GM21576 (cell line): ENCODE measurements around the gene DOCK1.

ENCODE experiments used
- ATAC-seq: cut with Tn5 transposase; IDR thresholded peaks from one replicate; pipeline ENCODE4 v1.9.1; 2021; ENCODE audit warnings: mild to moderate bottlenecking, moderate library complexity; ENCODE audit not compliant: unreplicated experiment

The DOCK1 gene

DNA sequence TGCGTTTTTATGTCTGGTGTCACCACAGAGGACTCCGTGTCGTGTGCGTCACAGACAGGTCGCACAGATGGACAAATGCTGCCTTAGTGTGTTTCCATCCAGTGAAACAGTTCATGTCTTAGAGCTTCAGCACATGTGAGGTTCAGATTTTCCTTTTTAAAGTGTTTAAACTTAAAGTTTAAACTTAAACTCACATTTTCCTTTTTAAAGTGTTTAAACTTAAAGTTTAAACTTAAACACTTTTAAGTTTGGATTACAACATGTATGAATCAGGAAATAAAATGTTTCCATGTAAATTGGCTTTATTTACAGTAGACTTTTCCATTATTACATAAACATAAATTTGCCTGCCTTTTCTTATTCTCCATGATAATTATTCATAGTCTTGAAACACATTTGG, 223.9 kb downstream of the DOCK1 start:
- no peak for ATAC-seq

DNA sequence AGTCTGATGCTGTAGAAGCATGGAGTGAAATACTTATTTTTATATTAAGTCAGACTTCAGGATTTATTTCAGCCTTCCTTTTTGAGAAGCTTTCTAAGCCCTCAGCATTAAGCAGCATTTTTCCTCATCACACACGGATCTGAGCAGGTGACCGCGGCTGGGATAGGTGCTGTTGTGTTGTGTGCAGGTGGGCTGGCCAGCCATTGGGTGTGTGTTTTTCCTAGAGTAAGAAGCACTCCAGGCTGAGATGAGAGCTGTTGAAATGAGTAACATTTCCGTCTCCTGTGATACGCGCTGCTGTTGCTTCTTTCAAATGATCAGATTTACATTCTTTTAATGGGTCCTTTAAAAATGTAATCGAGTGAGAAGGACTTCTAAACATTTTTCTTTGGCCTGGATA, 227.2 kb downstream of the DOCK1 start:
- no peak for ATAC-seq

DNA sequence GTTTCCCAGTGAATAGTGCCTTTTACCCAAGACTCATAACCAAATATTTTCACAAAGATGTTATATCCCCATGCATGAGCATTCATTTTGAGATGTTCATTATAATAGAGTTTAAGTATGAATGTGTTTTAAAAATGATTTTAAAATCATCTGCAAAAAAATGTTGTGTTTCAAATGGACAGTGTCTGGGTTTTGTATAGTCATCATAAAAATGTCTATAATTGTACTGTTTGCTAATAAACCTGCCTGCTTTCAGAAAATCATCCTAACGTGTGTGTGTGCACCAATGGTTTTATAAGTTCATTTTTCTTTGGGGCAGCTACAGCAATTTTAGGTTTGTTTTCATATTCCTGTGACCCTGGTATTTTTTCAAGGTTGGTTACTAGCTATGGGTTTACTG, 228.0 kb downstream of the DOCK1 start:
- no peak for ATAC-seq

DNA sequence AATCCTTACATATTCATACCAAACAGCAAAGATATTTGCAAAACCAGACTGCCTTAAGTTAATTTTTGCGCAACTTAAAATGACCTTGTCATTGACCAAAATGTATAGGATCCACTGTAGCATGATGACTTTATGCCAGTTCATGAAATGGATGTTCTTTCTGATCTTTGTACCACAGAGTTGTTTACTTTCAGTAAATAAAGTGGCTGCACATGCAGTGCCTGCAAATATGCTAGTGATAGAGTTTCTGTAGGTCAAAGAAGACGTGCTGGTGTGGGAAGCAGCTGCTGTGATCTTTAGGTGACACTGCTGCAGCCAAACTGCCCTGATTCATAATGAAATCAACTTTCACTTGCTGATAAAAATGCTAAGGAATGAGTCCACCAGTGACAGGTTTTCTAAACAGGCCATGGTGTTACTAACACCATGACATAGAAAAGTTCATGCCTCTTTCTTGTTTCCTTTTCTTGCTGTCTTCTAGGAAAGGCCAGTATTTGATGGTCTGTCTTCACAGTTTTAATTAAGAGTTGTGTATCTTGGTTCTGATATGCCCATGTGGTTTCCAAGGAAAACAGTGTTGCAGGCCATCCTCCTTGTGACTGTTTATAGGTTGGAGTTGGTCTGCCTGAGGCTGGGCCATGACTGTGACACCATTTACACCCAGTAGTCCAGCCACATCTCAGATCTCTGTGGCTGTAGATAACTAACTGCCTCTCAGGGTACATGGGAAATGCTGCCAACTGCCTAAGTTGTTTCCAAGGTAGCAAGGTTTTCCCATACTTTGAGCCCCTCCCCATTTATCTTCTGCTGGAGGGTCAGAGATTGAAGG, 228.7 kb downstream of the DOCK1 start:
- no peak for ATAC-seq

DNA sequence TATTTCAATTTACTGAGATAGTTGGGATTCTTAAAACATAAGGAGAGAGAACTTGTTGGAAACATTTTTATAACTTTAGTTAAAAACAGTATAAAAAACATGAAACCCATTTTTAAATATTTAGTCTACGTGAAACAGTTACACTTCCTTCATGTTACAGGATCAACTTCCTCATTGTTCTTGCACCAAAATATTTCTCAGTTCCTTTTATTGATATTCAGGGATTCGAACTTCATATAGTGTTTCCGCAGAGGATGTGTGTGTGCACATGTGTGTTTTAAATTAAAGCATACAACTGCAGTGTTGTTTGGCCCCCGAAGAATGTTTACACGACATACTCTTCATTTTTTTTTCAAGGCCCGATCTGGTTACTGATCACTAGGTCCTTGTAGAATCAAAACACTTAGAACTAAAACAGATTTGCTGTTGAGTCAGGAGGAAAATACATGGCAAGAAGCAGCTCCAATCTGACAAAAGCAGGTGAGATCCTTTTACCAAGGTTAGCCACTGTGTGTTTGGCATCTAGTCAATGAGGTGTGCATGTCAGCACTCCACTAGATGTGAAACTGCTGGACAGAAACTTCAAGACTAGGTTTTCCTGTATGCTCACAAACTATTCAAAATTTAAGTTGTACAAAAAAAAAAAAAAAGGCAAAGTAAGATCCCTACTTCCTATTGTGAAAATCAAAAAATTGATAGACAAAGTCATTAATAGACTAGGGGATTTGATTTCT, 230.8 kb downstream of the DOCK1 start:
- ATAC-seq: no peak

DNA sequence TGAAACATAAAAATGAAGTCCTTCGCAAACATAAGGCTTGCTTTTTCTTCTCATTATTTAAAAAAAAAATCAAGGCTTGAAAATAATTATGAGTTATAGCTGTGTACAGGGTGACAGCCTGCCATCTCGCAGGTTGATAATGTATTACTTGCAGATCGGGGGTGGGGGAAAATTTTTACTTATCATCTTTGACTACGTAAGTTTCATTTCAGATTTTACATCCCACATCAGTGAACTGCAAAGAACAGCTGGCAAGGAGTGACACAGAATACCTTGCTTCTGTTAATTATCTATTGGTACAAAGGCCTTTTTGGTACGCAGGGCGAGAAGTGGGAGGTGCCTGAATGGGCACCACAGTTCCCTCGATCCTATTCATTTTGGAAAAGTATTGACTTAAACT, 232.2 kb downstream of the DOCK1 start:
- ATAC-seq: no peak

DNA sequence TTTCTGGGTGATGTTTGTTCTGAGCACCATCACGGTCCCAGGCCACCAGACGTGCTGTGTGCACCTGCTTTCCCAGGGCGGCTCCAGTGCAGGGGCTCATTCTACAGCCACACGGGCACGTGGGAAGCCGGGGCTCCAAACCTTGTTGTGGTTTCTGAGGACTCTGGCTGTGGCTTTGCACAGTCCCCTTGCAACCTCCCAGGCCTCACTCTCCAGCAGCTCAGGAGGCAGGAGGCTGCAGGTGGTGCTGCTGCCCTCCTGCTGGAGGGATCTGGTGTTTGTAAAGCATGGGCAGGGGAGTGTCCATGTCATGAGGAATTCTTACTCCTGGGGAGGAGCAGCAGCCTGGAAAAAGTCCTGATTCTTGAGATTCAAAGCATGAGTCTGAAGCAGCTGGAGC, 236.9 kb downstream of the DOCK1 start:
- ATAC-seq: no peak

DNA sequence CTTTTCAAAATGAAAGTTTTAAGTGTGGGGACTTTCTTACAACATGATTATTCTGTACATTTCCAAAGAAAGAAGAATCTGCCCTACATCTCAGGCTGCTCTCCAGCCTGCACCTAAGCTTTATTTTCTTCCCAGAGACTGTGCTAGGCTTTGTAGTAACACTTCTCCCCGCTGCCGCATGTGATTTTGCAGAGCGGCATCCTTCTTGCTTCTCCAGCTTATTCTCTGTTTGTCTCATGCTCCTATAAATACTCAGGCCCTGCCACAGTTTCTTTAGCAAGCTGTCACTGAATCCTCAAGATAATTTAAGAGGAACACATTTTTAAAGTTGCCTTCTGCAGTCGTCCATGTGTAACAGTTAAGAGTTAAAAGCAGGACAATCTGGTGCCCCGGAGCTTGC, 237.6 kb downstream of the DOCK1 start:
- no peak for ATAC-seq

DNA sequence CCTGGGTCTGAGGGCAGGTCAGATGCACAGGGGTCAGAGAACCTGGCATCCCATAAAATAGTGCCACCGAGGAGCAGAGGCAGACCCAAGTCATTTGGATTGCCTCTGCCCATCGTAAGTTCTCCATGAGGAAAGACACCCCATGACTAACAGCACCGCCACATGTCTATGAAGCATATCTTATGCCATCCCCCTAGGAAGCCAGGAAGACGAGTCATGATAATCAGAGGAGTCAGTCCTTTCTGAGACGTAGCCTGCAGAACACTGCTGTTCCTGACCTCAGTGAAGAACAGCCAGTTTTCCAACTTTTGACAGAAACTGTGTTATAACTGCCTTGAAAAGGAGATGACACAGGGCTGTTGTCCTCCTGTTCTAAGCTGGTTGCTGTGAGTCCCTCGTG, 239.9 kb downstream of the DOCK1 start:
- no peak for ATAC-seq

DNA sequence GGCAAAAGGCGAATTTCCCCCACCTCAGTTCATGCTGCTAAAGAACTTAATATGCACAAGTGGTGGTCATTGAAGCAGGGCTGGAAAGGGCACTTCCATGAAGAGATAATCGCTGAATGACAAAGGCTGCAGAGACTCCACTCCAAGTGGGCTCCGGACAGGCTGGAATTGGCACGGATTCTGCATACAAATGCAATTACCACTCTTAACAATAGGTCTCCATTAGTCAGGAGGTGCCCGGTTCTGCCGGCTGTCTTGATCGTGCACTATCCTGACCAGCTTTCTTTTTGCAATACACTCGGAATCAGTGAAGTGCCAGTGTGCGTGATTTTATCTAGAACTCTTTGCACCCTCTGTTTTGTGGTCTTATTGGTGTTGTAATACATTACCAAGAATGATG, 241.4 kb downstream of the DOCK1 start:
- no peak for ATAC-seq

DNA sequence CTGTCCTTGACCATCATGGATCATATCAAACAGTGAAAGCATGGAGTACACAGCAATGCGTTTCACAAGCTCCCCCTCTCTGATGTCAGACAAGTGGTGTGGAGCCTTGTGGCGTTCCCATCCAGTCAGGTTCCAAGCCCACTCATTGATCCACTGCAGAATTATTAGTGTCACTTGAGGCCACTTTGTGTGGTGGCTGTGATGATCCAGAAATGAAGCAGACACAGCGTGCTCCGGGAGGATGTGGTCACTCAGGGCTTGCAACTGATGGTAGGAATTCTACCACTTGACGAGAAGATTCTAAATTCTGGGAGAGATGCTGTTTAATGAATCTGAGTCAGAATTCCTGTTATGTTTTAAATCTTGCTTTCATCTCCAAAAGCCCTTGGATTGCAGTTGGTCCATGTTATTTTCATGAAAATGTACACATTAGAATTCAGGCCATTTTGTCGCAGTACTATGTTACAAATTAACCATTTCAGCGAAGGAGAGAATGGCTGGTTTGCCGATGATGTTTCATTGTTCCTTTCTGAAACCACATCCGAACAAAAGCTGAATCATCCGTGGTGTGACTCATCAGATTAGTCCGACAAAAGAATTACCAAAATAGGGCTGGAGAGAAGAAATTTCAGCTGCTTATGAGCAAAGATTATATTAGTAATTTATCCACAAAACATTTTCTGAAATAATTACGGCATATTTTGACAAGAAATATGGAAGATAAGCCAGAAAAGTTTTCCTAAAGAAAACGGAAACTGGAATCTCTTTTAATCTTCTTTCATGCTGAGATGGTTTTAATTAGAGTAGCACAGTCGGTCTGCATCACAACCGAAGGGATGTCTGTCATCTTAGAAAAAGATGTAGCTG, 243.1 kb downstream of the DOCK1 start:
- ATAC-seq: no peak

DNA sequence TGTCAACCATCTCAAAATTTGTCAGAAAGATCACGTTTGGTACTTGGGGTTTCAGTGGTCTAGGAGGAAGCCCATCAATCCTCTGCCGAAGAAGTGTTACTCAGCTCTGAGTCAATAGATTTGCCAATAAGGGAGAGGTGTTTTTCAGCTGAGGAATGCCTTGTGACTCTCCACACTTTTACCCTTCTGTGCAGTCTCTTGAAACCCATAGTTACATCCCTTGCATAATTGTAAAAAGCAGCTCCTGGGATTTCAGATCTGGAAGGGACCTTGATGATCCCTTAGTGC, 243.6 kb downstream of the DOCK1 start:
- no peak for ATAC-seq

DNA sequence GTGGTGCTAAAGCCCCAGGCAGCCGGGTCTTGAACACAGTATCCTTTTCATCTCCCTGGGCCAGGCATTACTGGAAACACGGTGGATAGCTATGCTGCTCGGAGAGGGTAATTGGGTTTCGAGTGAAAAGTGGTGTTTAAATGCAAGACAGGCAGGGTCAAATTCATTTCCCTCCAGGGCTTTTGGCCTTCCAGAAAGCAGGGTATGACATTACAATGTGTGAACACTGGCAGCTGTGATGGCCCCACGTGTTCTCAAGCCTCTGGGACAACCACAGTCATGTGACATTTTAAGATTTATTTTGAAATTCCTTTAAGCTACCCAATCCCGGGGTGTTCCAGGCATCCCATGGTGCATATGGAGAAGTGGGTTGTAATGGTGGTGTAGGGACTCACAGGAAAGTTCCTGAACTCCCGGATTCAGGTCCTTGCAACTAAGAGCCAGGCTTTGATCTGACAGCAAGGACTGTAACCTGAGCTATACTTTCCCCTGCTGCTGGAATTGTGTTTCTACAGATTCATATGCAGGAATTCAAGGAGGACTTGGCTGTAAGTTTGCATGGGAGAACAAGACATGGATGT, 244.4 kb downstream of the DOCK1 start:
- ATAC-seq: no peak

DNA sequence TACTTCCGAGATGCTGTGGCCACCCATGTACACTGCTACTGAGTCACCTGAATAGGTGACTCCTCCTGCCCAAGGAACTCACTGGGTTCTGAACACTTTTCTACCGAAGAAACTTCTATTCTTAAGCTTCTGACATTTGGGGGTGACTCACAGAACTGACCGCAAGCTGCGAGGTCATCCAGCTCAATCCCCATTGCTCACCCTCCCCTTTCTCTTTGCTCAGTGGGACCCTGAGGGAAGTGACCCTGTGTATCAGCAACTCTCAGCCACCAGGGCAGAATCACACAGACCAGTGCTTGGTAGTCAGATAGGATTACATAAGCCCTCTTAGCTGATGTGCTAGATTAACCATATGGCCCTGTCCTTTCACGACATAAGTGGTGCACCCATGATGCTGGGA, 244.9 kb downstream of the DOCK1 start:
- no peak for ATAC-seq

DNA sequence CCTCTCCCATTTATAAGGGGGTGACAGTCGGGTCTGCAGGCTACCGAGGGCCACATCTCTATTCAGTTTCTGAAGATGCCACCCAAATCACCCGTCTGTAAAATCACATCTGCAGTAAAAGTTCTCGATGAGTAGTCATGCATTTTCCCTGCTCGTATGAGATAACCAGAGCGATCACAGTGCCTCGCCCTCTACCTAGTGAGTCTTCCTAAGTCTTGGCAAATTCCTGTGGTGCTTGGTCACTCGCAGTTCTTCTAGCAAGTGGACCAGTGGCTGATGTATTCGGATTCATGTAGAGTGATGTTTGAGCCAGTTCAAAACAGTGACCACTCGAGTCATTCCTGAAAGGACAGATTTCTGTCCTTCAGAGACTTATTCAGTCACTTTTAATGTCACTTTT, 246.3 kb downstream of the DOCK1 start:
- ATAC-seq: no peak

DNA sequence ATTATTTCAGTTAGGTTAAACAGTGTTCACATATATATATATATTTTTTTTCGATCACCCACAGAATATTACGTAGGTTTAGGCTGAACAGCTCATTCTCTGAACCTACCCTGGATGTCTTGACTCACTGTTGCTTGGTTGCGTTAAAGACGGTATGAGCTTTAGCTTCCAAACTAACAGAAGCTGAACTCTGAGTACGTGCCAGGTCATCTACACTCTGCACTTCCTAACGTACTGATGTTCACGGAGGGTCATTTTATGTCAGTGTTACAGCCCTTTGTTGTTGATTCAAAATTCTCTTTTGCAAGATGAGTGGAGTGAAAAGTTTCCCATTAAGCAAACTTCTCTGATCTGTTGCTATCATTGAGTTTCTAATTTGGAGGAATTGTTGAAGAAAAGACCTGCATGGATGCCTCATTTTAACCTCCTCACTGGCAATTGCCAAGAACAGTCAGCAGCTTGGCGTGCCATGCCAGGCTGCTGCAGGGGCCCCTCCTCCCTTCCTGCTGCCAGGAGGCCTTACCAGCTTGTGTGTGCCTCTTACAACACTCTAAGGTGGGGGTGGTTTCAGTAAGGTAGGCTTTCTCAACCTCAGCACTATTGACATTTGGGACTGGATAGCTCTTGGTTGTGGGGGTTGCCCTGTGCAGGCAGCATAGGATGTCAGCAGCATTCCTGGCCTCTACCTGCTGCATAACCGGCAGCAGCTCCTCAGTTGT, 246.9 kb downstream of the DOCK1 start:
- no peak for ATAC-seq

DNA sequence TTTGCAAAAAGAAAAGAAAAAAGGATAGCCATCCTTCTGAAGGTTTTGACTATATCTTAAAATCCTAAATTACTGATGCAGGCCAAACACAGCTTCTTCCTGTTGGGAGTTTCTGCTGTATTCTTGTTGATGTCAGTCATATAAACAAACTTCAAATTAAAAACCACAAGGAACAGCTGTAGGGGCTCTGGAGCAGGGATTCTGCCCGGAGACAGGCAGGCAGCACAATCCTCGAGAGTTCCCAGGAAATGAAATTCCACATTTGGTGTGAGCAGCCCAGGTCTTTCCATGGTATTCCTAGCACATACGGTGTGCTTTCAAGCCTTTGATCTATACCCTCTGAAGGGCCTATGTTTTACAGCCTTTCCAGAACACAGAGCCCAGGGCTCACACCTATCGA, 248.0 kb downstream of the DOCK1 start:
- ATAC-seq: no peak

DNA sequence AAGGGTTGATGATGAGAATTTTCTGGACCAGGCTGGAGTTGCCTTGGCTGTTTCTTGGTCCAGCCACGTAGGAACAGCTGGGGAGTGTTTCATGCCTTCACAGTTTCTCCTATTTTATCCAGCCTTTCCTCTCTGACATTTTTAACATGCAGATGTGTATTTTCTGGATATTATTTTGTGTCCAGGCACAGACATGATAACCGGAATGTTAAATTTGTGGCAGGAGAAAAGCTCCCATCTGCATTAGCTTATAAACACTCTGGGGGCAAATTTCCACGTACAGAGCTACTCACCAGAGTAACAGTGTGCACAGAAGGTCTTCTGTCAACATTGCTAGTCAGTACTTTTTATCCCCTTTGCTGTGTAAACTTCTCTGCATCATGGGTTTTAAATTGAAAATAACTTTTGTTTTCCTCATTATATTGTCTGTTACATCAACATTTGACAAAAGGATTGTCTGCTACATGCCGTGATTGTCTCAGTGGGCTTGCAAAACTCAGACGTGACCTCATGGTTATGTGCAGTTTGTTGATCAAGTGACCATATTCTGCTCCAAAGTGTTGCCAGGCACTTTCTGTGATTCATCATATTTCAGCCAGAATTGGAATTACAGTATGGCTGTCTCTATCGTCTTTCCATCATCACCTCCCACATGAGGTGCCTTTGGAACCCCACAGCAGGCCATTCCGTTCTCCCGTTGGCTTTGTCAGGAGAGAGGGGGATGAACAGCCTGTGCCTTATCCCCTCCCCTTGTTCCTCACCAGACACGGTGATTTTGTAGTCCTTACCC, 249.8 kb downstream of the DOCK1 start:
- no peak for ATAC-seq

DNA sequence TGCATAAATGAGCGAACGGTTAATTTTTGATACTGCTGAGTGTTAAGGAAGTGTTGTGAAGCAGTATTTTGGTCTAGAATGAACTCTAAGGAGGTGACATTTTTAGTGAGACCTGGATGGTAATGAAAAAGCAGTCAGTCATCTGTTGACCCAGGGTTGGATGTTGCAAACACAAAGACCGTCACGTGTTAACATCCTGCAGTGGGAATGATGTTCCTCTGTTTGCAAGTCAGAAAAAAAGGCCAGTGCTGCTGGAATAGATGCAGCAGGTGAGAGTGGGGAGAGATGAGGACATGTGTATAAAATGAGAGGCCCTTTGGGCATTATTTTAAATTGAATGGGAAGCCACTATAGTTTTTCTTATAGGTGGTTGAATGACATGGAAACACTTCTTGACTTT, 251.9 kb downstream of the DOCK1 start:
- no peak for ATAC-seq
